CD4-positive, alpha-beta T cell treated with Interleukin-15 for 4 hours (primary cell): Measurements from ENCODE around the gene SNED1.
A peak's percentile ranks its signal among the peaks of the same experiment; 100 is the strongest.

ENCODE experiments used
- DNase-seq: peaks from one replicate; pipeline ENCODE4 v3.0.0-alpha.2; 2020; ENCODE audit warnings: low spot score

The SNED1 gene

DNA sequence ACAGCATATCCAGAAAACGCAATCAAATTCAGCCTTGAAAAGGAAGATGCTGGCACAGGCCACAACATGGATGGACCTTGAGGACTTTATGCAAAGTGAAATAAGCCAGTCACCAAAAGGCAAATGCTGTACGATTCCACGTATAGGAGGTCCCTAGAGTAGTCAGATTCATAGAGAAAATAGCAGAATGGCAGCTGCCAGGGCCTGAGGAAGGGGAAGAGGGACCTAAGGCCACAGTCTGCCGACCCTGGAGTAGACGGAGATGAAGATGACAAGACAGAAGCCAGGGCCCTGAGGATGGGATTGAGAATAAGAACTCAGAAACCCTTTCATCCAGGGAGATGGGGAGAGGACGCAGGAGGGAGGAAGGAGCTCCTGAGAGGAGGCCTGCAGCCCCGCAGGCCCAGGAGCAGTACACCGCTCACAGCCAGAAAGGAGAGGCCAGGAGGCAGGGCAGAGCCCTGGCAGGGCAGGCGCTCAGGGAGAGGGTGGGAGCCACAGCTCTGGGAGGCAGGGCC is 111.7 kb downstream of the SNED1 start:
- no peak for DNase-seq

GRCh38 chr2:241110607-241111439 is 112.4 kb downstream of the SNED1 start:
- no peak for DNase-seq

DNA sequence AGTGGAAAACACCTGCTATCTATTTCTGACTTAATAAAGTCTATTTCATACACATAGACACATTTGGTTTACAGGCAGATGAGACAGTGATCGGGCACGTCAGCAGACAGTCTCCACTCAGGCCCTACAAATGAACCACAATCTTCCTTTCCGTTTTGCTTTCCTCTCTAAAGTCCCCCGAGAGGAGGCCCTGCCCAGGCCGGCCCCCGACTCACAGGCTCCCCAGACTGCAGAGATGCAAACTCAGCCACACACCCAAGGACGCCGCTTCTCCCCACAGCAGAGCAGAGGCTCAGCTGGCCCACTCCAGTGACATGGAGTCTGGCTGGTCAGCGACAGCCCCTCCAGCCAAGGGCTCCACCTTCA is 113.0 kb downstream of the SNED1 start:
- no peak for DNase-seq

DNA sequence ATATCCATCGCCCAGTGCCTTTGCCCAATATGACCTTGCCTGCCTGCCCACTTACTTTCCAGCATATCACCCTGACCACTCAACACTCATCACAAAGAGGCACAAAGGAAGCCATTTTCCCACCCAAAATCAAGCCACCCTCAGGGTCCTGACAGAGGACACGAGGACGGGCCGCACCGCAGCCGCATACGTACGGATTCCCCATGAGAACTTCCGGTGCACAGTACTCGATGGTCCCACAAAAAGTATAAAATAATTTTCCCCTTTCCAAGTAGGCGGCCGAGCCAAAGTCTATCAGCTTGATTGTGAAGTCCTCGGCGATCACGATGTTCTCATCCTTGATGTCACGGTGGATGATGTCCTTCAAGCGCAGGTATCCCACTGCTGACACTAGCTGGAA is 113.6 kb downstream of the SNED1 start:
- DNase-seq: no peak

DNA sequence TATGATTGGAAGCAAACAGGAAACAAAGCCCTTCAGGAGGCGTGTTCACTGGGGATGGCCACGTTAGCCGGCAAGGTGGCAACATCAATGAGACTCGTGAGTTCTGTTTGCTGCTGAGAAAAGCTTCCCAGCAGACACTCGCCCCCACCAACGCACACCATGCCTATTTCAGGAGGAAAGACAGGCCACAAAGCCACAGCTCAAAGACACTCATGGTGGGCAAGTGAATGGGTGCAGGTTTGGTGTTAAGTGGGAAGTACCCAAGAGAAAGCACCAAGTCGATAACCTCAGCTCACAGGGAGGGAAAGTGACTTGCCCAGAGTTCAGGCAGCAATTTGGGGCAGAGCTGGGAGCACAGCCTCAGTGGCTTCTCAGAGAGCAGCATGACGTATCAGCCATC is 114.2 kb downstream of the SNED1 start:
- peak; percentile 37 for DNase-seq

DNA sequence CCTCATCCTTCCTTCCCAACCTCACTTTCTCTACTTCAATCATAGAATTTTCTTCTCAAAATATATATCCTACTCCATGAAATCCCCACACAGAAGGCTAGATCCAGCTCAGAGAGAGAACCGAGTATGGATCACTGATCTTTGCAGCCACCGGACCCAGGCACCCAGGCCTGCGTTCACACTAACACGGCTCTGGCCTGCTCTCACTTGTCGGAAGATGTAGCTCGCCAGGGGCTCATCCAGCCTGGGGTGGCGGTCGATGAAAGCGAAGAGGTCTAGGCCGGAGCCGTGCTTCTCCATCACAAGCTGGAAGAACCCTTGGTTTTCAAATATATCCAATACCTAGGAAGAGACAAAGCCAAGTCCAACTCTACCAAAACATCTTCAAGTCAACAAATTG is 116.4 kb downstream of the SNED1 start:
- DNase-seq: no peak

GRCh38 chr2:241115361-241115760 is 116.9 kb downstream of the SNED1 start:
- DNase-seq: no peak

DNA sequence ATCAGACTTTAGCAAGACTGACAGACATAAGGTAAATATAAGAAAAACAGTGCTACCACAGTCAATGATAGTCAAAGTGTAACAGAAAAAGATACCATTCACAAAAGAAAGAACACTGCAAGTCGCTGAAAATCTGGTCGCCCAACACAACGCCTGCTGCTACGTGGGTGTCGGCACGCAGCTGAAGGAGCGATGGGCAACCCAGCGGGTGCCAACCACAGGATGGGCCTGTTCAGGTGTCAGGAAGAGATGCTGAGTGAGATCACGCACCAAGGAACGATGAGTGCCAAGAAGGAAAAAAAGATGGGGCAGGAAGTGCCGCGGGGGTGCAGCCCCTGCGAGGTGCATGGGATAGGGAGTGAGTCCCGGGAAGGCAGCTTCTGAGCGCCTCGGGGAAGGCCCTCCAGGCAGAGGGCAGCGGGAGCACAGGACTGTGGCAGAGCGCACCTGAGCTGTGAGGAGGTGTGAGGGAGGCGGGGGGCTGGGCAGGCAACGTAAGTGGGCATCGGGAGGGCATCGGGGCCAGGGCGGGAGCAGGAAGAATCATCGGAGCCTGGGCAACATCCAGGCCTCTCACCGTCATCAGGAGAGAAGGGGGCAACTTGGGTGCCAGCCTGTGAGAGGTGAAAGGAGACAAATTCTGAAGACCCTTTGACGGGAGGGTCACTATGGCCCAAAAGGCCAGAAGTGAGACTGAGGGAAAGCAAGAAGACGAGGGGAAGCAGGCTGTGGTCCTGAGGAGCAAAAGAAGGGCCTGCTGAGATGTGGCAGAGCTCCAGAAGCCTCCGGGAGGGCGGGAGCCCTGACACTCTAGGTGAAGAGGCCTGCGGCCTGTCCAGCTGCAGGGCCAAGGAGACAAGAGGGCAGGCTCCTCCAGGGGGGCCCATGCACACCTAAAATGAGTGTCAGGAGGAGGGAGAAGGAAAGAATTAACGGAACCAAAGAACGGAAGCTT is 118.5 kb downstream of the SNED1 start:
- DNase-seq: no peak

- no peak for DNase-seq
Observed at GRCh38 chr2:241118737-241119505, 120.5 kb downstream of the SNED1 start.

DNA sequence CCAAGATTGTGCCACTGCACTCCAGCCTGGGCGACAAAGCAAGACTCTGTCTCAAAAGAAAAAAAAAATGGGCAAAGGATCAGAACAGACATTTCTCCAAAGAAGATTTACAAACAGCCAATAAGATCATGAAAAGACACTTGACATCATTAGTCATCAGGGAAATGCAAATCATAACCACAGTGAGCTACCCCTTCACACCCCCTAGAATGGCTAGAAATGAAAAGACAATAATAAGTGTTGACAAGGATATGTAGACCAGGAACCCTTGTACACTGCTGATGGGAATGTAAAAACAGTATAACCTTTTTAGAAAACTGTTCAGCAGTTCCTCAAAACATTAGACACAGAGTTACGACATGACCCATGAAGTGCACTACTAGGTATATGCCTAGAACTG is 122.0 kb downstream of the SNED1 start:
- no peak for DNase-seq

DNA sequence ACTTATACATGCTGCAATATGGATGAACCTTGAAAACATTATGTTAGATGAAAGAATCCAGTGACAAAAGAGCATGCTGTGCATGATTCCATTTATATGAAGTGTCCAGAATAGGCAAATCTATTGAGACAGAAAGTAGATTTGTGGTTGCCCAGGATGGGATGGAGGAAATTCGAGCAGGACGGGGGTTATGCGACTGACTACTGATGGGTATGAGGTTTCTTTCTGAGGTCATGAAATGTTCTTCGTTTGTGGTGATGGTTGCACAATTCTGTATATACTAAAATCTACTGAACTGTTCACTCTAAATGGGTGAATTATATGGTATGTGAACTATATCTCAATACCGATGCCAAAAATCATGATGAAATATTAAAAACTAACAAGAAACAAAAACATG is 122.6 kb downstream of the SNED1 start:
- no peak for DNase-seq

DNA sequence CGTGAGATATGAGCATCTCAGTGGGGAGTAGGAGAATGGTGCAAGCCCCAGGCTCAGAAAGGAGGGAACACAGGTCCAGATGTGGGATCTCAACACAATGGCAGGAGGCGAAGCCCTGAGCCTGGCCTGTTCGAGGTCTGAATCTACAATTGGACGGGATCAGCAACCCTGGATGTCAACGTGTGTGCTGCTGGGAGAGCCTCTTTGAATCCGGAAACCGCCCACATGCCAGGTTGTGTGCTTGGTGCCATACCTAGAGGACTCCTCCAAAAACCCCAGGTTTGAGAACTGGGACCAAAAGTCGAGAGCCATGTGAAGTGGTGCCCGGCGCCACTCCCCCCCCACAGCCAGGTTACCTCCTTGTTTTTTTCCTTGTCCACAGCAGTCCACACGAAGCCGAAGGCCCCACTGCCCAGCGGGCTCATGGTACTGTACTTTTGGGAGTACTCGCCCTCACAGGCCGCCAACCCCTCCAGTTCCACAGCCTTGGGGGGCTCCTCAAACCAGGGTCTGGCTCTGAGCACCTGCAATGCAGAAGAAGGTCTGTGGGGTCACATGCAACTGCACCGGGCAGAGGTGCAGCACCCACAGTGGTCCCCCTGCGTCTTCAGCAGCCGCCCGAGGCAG is 124.1 kb downstream of the SNED1 start:
- DNase-seq: no peak

- peak; percentile 62 for DNase-seq
Observed at GRCh38 chr2:241123816-241124536, 125.6 kb downstream of the SNED1 start.

GRCh38 chr2:241125626-241126025 is 127.2 kb downstream of the SNED1 start:
- no peak for DNase-seq

DNA sequence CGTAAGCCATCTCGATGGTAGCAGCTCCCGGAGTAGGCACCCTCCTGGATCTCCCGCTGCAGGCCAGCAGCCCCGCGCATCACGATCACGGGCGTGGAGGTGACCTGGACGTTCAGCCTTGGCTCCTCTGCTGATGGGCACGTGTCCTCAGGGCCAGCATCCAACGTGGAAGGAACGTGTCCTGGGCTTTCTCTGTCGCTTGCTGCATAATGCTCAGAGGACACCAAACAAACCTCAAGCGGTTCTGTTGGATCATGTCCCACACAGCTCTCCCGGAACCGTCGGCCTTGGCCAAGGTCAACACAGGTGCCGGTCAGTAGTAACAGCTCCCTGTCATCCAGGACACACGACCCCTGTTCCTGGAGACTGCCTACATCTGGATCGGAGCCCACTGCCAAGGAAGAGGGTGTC is 127.8 kb downstream of the SNED1 start:
- no peak for DNase-seq

GRCh38 chr2:241126771-241127202 is 128.4 kb downstream of the SNED1 start:
- no peak for DNase-seq

- DNase-seq: no peak
Observed at GRCh38 chr2:241128266-241128665, 129.8 kb downstream of the SNED1 start.

- no peak for DNase-seq
Observed at GRCh38 chr2:241129086-241129871, 130.9 kb downstream of the SNED1 start.

DNA sequence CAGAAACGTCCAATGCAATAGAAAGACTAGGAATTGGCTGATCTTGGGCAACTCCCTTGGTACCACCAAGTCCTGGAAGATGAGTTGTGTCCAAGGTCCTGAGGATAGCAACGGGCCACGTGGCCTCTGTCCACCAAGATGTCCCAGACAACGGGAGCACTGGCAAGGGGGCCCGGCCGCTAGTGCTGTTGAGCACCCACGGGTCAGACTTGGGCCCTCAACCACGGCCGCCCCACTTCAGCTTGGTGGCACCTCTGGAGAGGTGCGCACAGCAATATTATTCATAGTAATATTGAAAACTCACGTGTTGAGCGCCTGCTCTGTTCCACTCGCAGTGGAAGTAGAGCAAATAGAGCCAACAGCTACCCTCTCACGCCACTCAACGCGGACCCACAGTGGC is 131.9 kb downstream of the SNED1 start:
- no peak for DNase-seq

DNA sequence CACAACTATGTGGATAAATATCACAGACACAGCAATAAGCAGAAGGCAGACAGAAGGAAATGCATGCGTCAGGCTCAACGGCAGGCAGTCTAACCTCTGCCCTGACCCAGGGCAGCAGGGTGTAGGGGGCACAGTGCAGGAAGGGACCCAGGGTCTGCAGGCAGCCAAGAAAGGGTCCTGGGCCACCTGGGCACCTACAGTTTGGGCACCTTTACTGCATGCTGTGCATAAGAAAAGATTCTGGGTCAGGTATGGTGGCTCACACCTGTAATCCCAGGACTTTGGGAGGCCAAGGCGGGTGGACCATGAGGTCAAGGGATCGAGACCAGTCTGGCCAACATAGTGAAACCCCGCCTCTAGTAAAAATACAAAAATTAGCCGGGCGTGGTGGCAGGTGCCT is 133.1 kb downstream of the SNED1 start:
- no peak for DNase-seq
